ENCODE results near the gene FKBP1A.
"Not testable (repeated sequence)": the region's sequence is repeated elsewhere in the genome, so short reads cannot be mapped to it uniquely, and the experiment has no call there.

FKBP1A gene

GRCh38 chr20:1345756-1346093 lies 47.1 kb downstream of the FKBP1A start:
- Mint-ChIP-seq H3K4me1 (ENCODE audit: low read depth) (peaks cover 19% of the 10 kb centered on the region), H3K27me3 (ENCODE audit: low read depth) (no peaks in the 10 kb centered on the region), H3K27ac (no peak overlapping the region), H3K9me3 (peaks cover 25% of the 10 kb centered on the region), H3K4me3 (no peak overlapping the region), H3K36me3 (ENCODE audit: low read depth) (peaks cover 22% of the 10 kb centered on the region)

- H3K27ac Mint-ChIP-seq = no peak overlapping the region
- peaks cover 19% of the 10 kb centered on the region for H3K4me1 Mint-ChIP-seq (ENCODE audit: low read depth)
- H3K9me3 Mint-ChIP-seq = peaks cover 22% of the 10 kb centered on the region
Observed at GRCh38 chr20:1345030-1345755, 47.7 kb downstream of the FKBP1A start.

GRCh38 chr20:1343446-1344124 lies 49.3 kb downstream of the FKBP1A start:
- not testable (repeated sequence) for H3K4me3 Mint-ChIP-seq

More at GRCh38 chr20:1345030-1345755, 47.7 kb downstream of the FKBP1A start:
- H3K27me3 Mint-ChIP-seq (ENCODE audit: low read depth) = no peaks in the 10 kb centered on the region
- no peak overlapping the region for H3K4me3 Mint-ChIP-seq
- H3K36me3 Mint-ChIP-seq (ENCODE audit: low read depth) = peaks cover 19% of the 10 kb centered on the region

GRCh38 chr20:1341561-1342265 lies 51.1 kb downstream of the FKBP1A start:
- H3K4me3 Mint-ChIP-seq = no peak overlapping the region
- H3K27ac Mint-ChIP-seq = no peak overlapping the region
- peaks cover 21% of the 10 kb centered on the region for H3K4me1 Mint-ChIP-seq (ENCODE audit: low read depth)
- H3K36me3 Mint-ChIP-seq (ENCODE audit: low read depth) = peaks cover 8% of the 10 kb centered on the region
- H3K27me3 Mint-ChIP-seq (ENCODE audit: low read depth) = no peaks in the 10 kb centered on the region
- no peaks in the 10 kb centered on the region for H3K9me3 Mint-ChIP-seq

More at GRCh38 chr20:1343446-1344124, 49.3 kb downstream of the FKBP1A start:
- Mint-ChIP-seq H3K9me3 (peaks cover 12% of the 10 kb centered on the region), H3K36me3 (ENCODE audit: low read depth) (peaks cover 13% of the 10 kb centered on the region), H3K4me1 (ENCODE audit: low read depth) (peaks cover 19% of the 10 kb centered on the region)
- H3K27ac Mint-ChIP-seq; H3K27me3 Mint-ChIP-seq (ENCODE audit: low read depth): not testable (repeated sequence)

GRCh38 chr20:1338801-1339200 lies 54.1 kb downstream of the FKBP1A start:
- Mint-ChIP-seq H3K9me3 (no peaks in the 10 kb centered on the region), H3K4me3 (no peak overlapping the region), H3K27ac (no peak overlapping the region), H3K36me3 (ENCODE audit: low read depth) (peaks cover 6% of the 10 kb centered on the region), H3K4me1 (ENCODE audit: low read depth) (peaks cover 16% of the 10 kb centered on the region), H3K27me3 (ENCODE audit: low read depth) (no peaks in the 10 kb centered on the region)

GRCh38 chr20:1338096-1338495 lies 54.8 kb downstream of the FKBP1A start:
- peaks cover 18% of the 10 kb centered on the region for H3K4me1 Mint-ChIP-seq (ENCODE audit: low read depth)
- no peaks in the 10 kb centered on the region for H3K27me3 Mint-ChIP-seq (ENCODE audit: low read depth)
- peaks cover 9% of the 10 kb centered on the region for H3K36me3 Mint-ChIP-seq (ENCODE audit: low read depth)
- H3K27ac Mint-ChIP-seq = no peak overlapping the region
- no peaks in the 10 kb centered on the region for H3K9me3 Mint-ChIP-seq
- no peak overlapping the region for H3K4me3 Mint-ChIP-seq

- Mint-ChIP-seq H3K27me3 (ENCODE audit: low read depth) (no peaks in the 10 kb centered on the region), H3K27ac (no peak overlapping the region), H3K4me1 (ENCODE audit: low read depth) (peaks cover 22% of the 10 kb centered on the region), H3K4me3 (no peak overlapping the region), H3K9me3 (no peaks in the 10 kb centered on the region), H3K36me3 (ENCODE audit: low read depth) (peaks cover 9% of the 10 kb centered on the region)
Observed at GRCh38 chr20:1337441-1337840, 55.4 kb downstream of the FKBP1A start.

- no peak overlapping the region for H3K27ac Mint-ChIP-seq
- H3K4me1 Mint-ChIP-seq (ENCODE audit: low read depth) = peaks cover 23% of the 10 kb centered on the region
- H3K4me3 Mint-ChIP-seq = no peak overlapping the region
Observed at GRCh38 chr20:1336699-1337367, 56.0 kb downstream of the FKBP1A start.

GRCh38 chr20:1335961-1336698 lies 56.7 kb downstream of the FKBP1A start:
- H3K27me3 Mint-ChIP-seq (ENCODE audit: low read depth) = no peaks in the 10 kb centered on the region
- no peak overlapping the region for H3K4me3 Mint-ChIP-seq
- peaks cover 8% of the 10 kb centered on the region for H3K36me3 Mint-ChIP-seq (ENCODE audit: low read depth)
- no peaks in the 10 kb centered on the region for H3K9me3 Mint-ChIP-seq
- peaks cover 28% of the 10 kb centered on the region for H3K4me1 Mint-ChIP-seq (ENCODE audit: low read depth)
- H3K27ac Mint-ChIP-seq = peak overlapping the region; percentile 36

More at GRCh38 chr20:1336699-1337367, 56.0 kb downstream of the FKBP1A start:
- Mint-ChIP-seq H3K9me3 (no peaks in the 10 kb centered on the region), H3K27me3 (ENCODE audit: low read depth) (no peaks in the 10 kb centered on the region), H3K36me3 (ENCODE audit: low read depth) (peaks cover 8% of the 10 kb centered on the region)

- peaks cover 38% of the 10 kb centered on the region for H3K4me1 Mint-ChIP-seq (ENCODE audit: low read depth)
- H3K9me3 Mint-ChIP-seq = no peaks in the 10 kb centered on the region
- H3K27me3 Mint-ChIP-seq (ENCODE audit: low read depth) = no peaks in the 10 kb centered on the region
- H3K36me3 Mint-ChIP-seq (ENCODE audit: low read depth) = peaks cover 11% of the 10 kb centered on the region
- no peak overlapping the region for H3K4me3 Mint-ChIP-seq
- H3K27ac Mint-ChIP-seq = no peak overlapping the region
Observed at GRCh38 chr20:1334761-1335160, 58.1 kb downstream of the FKBP1A start.

GRCh38 chr20:1334370-1334731 lies 58.5 kb downstream of the FKBP1A start:
- Mint-ChIP-seq H3K27ac (no peak overlapping the region), H3K9me3 (no peaks in the 10 kb centered on the region), H3K36me3 (ENCODE audit: low read depth) (peaks cover 15% of the 10 kb centered on the region), H3K4me3 (no peak overlapping the region), H3K27me3 (ENCODE audit: low read depth) (no peaks in the 10 kb centered on the region), H3K4me1 (ENCODE audit: low read depth) (peaks cover 42% of the 10 kb centered on the region)

- Mint-ChIP-seq H3K9me3 (no peaks in the 10 kb centered on the region), H3K27me3 (ENCODE audit: low read depth) (no peaks in the 10 kb centered on the region), H3K4me1 (ENCODE audit: low read depth) (peaks cover 45% of the 10 kb centered on the region), H3K36me3 (ENCODE audit: low read depth) (peaks cover 15% of the 10 kb centered on the region), H3K27ac (no peak overlapping the region), H3K4me3 (no peak overlapping the region)
Observed at GRCh38 chr20:1333462-1334369, 59.1 kb downstream of the FKBP1A start.

- Mint-ChIP-seq H3K4me3 (no peak overlapping the region), H3K36me3 (ENCODE audit: low read depth) (peaks cover 17% of the 10 kb centered on the region), H3K9me3 (no peaks in the 10 kb centered on the region), H3K27ac (no peak overlapping the region), H3K4me1 (ENCODE audit: low read depth) (peaks cover 48% of the 10 kb centered on the region), H3K27me3 (ENCODE audit: low read depth) (no peaks in the 10 kb centered on the region)
Observed at GRCh38 chr20:1332749-1333300, 60.0 kb downstream of the FKBP1A start.
